ENCODE measurements around the gene CNPY1. TPM values are rescaled to one million over a fixed set of nuclear protein-coding genes. Genes with fewer than 3 reads are reported as not detected.

The CNPY1 gene
- total and polyA plus RNA-seq, 9 of the 15 experiments (the other 6 are each of a cell fraction or from before 2014, with no cell fraction given): not detected

DNA sequence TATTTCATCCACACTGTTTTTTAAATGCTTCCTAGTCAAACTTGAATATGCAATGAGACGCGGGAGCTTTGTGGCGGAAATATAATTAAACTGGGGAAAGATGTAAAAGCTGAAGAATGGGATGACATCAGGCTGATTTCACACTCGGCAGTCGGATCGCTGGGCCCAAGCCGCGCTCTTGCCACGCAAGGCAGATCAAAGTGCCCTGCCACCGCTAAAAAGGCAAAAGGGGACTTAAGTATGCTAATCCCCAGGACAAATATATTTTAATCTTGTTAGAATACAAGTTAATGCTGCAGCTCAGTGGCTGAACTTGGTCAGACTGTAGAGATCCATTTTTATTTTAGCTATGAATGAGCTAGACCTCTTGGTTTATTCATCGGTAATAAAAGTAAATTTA, 74.6 kb downstream of the CNPY1 start:
- Histone ChIP-seq H3K4me1 (replicated peaks in 1 of 2; ENCODE audit: control insufficient read depth in 2 of 2, insufficient read depth in 2 of 2, low read length in 2 of 2) (peaks cover 0 to 14% of the 10 kb centered on the region in 2 experiments; a peak in 1 of 5 replicates), H3K9ac (ENCODE audit: insufficient read depth in 1 of 2, low read depth in 2 of 2, low read length in 2 of 2) (no peak overlapping the region), H3K36me3 (ENCODE audit: control insufficient read depth, insufficient read depth, low read length) (no peaks in the 10 kb centered on the region), H3K9me1 (ENCODE audit: control insufficient read depth, insufficient read depth, low read length) (no peaks in the 10 kb centered on the region), H3K27ac (ENCODE audit: extremely low read depth, low read depth, low read length) (no peak overlapping the region), H4K20me1 (replicated peaks; ENCODE audit: control insufficient read depth, insufficient read depth, low read length) (peaks cover 3% of the 10 kb centered on the region; the same call in 1 of the 2 replicates), H3K4me2 (ENCODE audit: insufficient read depth, low read length) (no peak overlapping the region), H3K27me3 (ENCODE audit: control insufficient read depth in 2 of 2, insufficient read depth in 2 of 2, low read length in 2 of 2) (peaks cover 73 to 94% of the 10 kb centered on the region in 2 experiments), H3K4me3 (no peak overlapping the region), H2AFZ (ENCODE audit: low read depth, low read length) (no peak overlapping the region), H3K79me2 (ENCODE audit: control insufficient read depth, insufficient read depth, low read length) (no peaks in the 10 kb centered on the region), H3K9me3 (replicated peaks; ENCODE audit: control insufficient read depth, insufficient read depth, low read depth, low read length) (no peaks in the 10 kb centered on the region)
- intact Hi-C loops (cut with micrococcal nuclease): no loop called here
- no peak for TF ChIP-seq CGGBP1 (CRISPR knock-in tag; IDR thresholded peaks at IDR 0.05)
- no peak for TF ChIP-seq CTCF (IDR thresholded peaks at IDR 0.05 in 2 of 3, conservative IDR thresholded peaks at IDR 0.05 in 1 of 3; ENCODE audit: insufficient read depth in 2 of 3, low read depth in 1 of 3, low read length in 3 of 3)
- no peak for TF ChIP-seq MAFF (IDR thresholded peaks at IDR 0.05; ENCODE audit: low read length)
- TF ChIP-seq, protein P1, sequence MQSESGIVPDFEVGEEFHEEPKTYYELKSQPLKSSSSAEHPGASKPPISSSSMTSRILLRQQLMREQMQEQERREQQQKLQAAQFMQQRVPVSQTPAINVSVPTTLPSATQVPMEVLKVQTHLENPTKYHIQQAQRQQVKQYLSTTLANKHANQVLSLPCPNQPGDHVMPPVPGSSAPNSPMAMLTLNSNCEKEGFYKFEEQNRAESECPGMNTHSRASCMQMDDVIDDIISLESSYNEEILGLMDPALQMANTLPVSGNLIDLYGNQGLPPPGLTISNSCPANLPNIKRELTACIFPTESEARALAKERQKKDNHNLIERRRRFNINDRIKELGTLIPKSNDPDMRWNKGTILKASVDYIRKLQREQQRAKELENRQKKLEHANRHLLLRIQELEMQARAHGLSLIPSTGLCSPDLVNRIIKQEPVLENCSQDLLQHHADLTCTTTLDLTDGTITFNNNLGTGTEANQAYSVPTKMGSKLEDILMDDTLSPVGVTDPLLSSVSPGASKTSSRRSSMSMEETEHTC (IDR thresholded peaks at IDR 0.05): no peak
- ChIA-PET POLR2A (interaction anchor here (0.6 to 1.2 kb wide), 4 partner anchors 12 to 178 kb away, joined by 3 read pairs; no protein-coding TSS in a partner anchor), CTCF (ENCODE audit: low intra/inter-chr PET ratio) (no interaction called here)
- in situ Hi-C loops (cut with MboI): no loop called here
- BruUV-seq (replicated peaks): no TSS peak
- WGBS (ENCODE audit: insufficient coverage, low coverage, missing lambda C conversion rate): 2% methylated on average over 11 of the region's 11 CpGs
- FAIRE-seq (no peak), DNase-seq (ENCODE audit: extremely low read depth in 1 of 4, low spot score in 3 of 4) (no peak), ATAC-seq (no peak)

Measured in K562 (cell line).